Activated CD8-positive, alpha-beta memory T cell treated with anti-CD3 and anti-CD28 coated beads for 4 hours (primary cell): ENCODE measurements around the gene TM9SF4.

Source experiments
- DNase-seq, 2 donors: peaks; one replicate each; pipeline ENCODE4 v3.0.0-alpha.2; 2020; ENCODE audit warnings: low read depth in 2 of 2

TM9SF4 gene

GRCh38 chr20:32128167-32128566 lies 18.7 kb downstream of the TM9SF4 start:
- no peak for DNase-seq

- no peak for DNase-seq
These were observed 20.3 kb downstream of the TM9SF4 start for GRCh38 chr20:32129863-32130262.

- DNase-seq = no peak
These were observed 20.8 kb downstream of the TM9SF4 start for GRCh38 chr20:32130352-32130751.

- DNase-seq = no peak
These were observed 21.5 kb downstream of the TM9SF4 start for GRCh38 chr20:32130965-32131364.

- DNase-seq = no peak
These were observed 23.5 kb downstream of the TM9SF4 start for GRCh38 chr20:32132911-32133549.

GRCh38 chr20:32134026-32134425 lies 24.5 kb downstream of the TM9SF4 start:
- DNase-seq = no peak

GRCh38 chr20:32135983-32136515 lies 26.5 kb downstream of the TM9SF4 start:
- no peak for DNase-seq

- DNase-seq = no peak
These were observed 29.4 kb downstream of the TM9SF4 start for GRCh38 chr20:32138921-32139320.

GRCh38 chr20:32139947-32140346 lies 30.4 kb downstream of the TM9SF4 start:
- DNase-seq = no peak

- no peak for DNase-seq
These were observed 31.1 kb downstream of the TM9SF4 start for GRCh38 chr20:32140603-32141002.

GRCh38 chr20:32141465-32141980 lies 32.0 kb downstream of the TM9SF4 start:
- no peak for DNase-seq

- DNase-seq = no peak
These were observed 32.6 kb downstream of the TM9SF4 start for GRCh38 chr20:32142088-32142487.

- no peak for DNase-seq
These were observed 33.5 kb downstream of the TM9SF4 start for GRCh38 chr20:32142991-32143390.

- DNase-seq = no peak
These were observed 35.6 kb downstream of the TM9SF4 start for GRCh38 chr20:32144898-32145662.

GRCh38 chr20:32149566-32150170 lies 40.2 kb downstream of the TM9SF4 start:
- DNase-seq = no peak

GRCh38 chr20:32150291-32150848 lies 40.9 kb downstream of the TM9SF4 start:
- DNase-seq = no peak

- DNase-seq = no peak
These were observed 43.1 kb downstream of the TM9SF4 start for GRCh38 chr20:32152421-32153155.

- DNase-seq = no peak
These were observed 43.7 kb downstream of the TM9SF4 start for GRCh38 chr20:32153156-32153665.

GRCh38 chr20:32153771-32154170 lies 44.3 kb downstream of the TM9SF4 start:
- no peak for DNase-seq

- DNase-seq = no peak
These were observed 45.8 kb downstream of the TM9SF4 start for GRCh38 chr20:32155017-32155981.
